Stomach (tissue), 4 donors: Measurements from ENCODE around the gene KCNQ4.

Experiments
- EP300 ChIP-seq: sonication (generic); formaldehyde crosslinking; IDR thresholded peaks from one replicate; pipeline ENCODE4 v1.6.1; 2017; ENCODE audit warnings: antibody characterized with exemption
- POLR2A ChIP-seq, 4 donors: fragments of 450-650 bp; IDR thresholded peaks; one replicate each; pipeline ENCODE4 v1.6.1; 2016; ENCODE audit warnings: antibody characterized with exemption in 4 of 4, control low read depth in 2 of 4, mild to moderate bottlenecking in 1 of 4, moderate library complexity in 1 of 4
- POLR2AphosphoS5 ChIP-seq, 3 donors: sonication (generic); formaldehyde crosslinking; IDR thresholded peaks; one replicate each; pipeline ENCODE4 v1.6.1; 2016; ENCODE audit warnings: antibody characterized with exemption in 3 of 3
- TF ChIP-seq, protein P1 (sequence below), 7 experiments: fragments of 450-650 bp in 4 of 7; fragments of 200-600 bp in 3 of 7; sonication (generic) in 3 of 7; IDR thresholded peaks; one replicate each; pipeline ENCODE4 v1.5.1; 2016 to 2019; ENCODE audit warnings: antibody characterized with exemption in 7 of 7, control low read depth in 2 of 7, mild to moderate bottlenecking in 1 of 7

GRCh38 chr1:40847023-40847745 lies 63.6 kb downstream of the KCNQ4 start:
- TF ChIP-seq POLR2A (IDR thresholded peaks at IDR 0.05), result no peak
- no peak for TF ChIP-seq EP300
- no peak for TF ChIP-seq POLR2AphosphoS5 (IDR thresholded peaks at IDR 0.05)
- TF ChIP-seq, protein P1, sequence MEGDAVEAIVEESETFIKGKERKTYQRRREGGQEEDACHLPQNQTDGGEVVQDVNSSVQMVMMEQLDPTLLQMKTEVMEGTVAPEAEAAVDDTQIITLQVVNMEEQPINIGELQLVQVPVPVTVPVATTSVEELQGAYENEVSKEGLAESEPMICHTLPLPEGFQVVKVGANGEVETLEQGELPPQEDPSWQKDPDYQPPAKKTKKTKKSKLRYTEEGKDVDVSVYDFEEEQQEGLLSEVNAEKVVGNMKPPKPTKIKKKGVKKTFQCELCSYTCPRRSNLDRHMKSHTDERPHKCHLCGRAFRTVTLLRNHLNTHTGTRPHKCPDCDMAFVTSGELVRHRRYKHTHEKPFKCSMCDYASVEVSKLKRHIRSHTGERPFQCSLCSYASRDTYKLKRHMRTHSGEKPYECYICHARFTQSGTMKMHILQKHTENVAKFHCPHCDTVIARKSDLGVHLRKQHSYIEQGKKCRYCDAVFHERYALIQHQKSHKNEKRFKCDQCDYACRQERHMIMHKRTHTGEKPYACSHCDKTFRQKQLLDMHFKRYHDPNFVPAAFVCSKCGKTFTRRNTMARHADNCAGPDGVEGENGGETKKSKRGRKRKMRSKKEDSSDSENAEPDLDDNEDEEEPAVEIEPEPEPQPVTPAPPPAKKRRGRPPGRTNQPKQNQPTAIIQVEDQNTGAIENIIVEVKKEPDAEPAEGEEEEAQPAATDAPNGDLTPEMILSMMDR (IDR thresholded peaks at IDR 0.05), result no peak
